ENCODE measurements around the gene SORCS1. TPM values are rescaled to one million over a fixed set of nuclear protein-coding genes. Genes with fewer than 3 reads are reported as not detected.

Gene SORCS1
- total and polyA plus RNA-seq, 2 of the 8 experiments (the other 6 are each of a cell fraction or from before 2014, with no cell fraction given) = 4.1 to 4.6 TPM

DNA sequence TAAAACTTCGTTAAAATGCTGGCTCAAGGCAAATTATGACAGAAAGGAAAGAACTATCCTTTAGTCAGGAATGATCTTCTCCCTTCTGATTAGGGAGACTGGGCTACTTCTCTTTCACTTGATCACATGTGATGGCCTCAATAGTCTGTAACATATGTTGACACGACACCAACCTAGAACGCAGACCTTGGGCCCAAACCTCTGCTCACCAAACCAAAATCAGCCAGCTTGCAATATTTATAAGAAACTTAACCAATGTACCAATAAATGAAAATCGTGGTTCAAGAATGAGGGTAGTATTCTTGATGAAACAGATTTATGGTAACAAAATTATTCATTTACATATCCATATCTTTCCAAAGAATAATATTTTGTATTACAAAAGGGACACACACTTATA lies 361.6 kb downstream of the SORCS1 start:
- Histone ChIP-seq H2AK5ac (ENCODE audit: low read depth, low read length) (no peak overlapping the region), H3K56ac (replicated peaks; ENCODE audit: insufficient read length, low read depth, low read length) (no peak overlapping the region), H3K9ac (replicated peaks in 1 of 4; ENCODE audit: extremely low read depth in 1 of 4, low read depth in 3 of 4, low read length in 3 of 4) (no peak overlapping the region), H3K4me2 (ENCODE audit: insufficient read depth in 1 of 2, low read depth in 2 of 2, low read length in 2 of 2) (no peak overlapping the region), H2BK5ac (ENCODE audit: low read depth, low read length) (no peak overlapping the region), H2AFZ (ENCODE audit: low read length) (no peak overlapping the region), H4K5ac (ENCODE audit: insufficient read length, low read depth, low read length) (no peak overlapping the region), H3K27me3 (replicated peaks in 1 of 4; ENCODE audit: control insufficient read depth in 3 of 4, extremely low read depth in 1 of 4, insufficient read depth in 3 of 4, low read length in 3 of 4) (no peaks in the 10 kb centered on the region), H3K4me1 (replicated peaks in 1 of 4; ENCODE audit: control insufficient read depth in 3 of 4, insufficient read depth in 4 of 4, low read length in 3 of 4) (peaks cover 0 to 6% (median 0%) of the 10 kb centered on the region in 4 experiments; a peak in 2 of 7 replicates), H3K79me1 (ENCODE audit: low read depth, low read length) (no peaks in the 10 kb centered on the region), H3K27ac (ENCODE audit: low read depth, low read length) (no peak overlapping the region), H4K91ac (replicated peaks; ENCODE audit: insufficient read length, low read length) (no peak overlapping the region), H3K4ac (replicated peaks; ENCODE audit: insufficient read length, low read depth, low read length) (no peak overlapping the region), H2BK12ac (ENCODE audit: low read depth, low read length) (no peak overlapping the region), H3K4me3 (ENCODE audit: extremely low read depth in 1 of 4, insufficient read depth in 2 of 4, low read depth in 3 of 4, low read length in 4 of 4) (no peak overlapping the region), H2BK120ac (replicated peaks; ENCODE audit: low read depth, low read length) (no peak overlapping the region), H3K23ac (ENCODE audit: insufficient read length) (no peak overlapping the region), H3K18ac (ENCODE audit: extremely low read depth, low read length) (no peak overlapping the region), H3K14ac (ENCODE audit: insufficient read length) (no peak overlapping the region), H3K36me3 (ENCODE audit: control insufficient read depth in 2 of 4, insufficient read depth in 4 of 4, low read length in 3 of 4) (no peaks in the 10 kb centered on the region), H2BK15ac (ENCODE audit: low read length) (no peak overlapping the region), H4K20me1 (replicated peaks in 1 of 2; ENCODE audit: control insufficient read depth in 1 of 2, insufficient read depth in 2 of 2, low read length in 2 of 2) (no peaks in the 10 kb centered on the region), H3K9me3 (ENCODE audit: insufficient read depth in 2 of 2, low read depth in 1 of 2, low read length in 1 of 2) (no peaks in the 10 kb centered on the region), H4K8ac (ENCODE audit: extremely low read depth, insufficient read depth, low read length) (no peak overlapping the region), H2BK20ac (ENCODE audit: low read length) (no peak overlapping the region), H3K23me2 (ENCODE audit: low read depth, low read length) (no peaks in the 10 kb centered on the region), H3K79me2 (ENCODE audit: control insufficient read depth in 1 of 2, insufficient read depth in 2 of 2, low read length in 2 of 2) (no peaks in the 10 kb centered on the region)
- FAIRE-seq (no peak), DNase-seq (ENCODE audit: low read depth in 1 of 2, low spot score in 2 of 2) (no peak)
- WGBS, 2 experiments (ENCODE audit: extremely low coverage in 1 of 2, insufficient coverage in 1 of 2, insufficient read length in 1 of 2, insufficient replicate concordance in 2 of 2, low coverage in 1 of 2, low lambda C conversion rate in 2 of 2, missing lambda C conversion rate in 1 of 2) = 93% methylated on average over 4 of the region's 4 CpGs; no CpG with 5 or more reads in 1 of the 2 experiments
- POLR2A ChIA-PET (ENCODE audit: partially characterized antibody) = no interaction called here
- CTCF ChIA-PET (ENCODE audit: partially characterized antibody) = no interaction called here
- TF ChIP-seq SP4 (IDR thresholded peaks at IDR 0.05; ENCODE audit: low read length) (no peak), SP1 (IDR thresholded peaks at IDR 0.05; ENCODE audit: low read depth, low read length) (no peak), SUZ12 (IDR thresholded peaks at IDR 0.05; ENCODE audit: low read length) (no peak), GTF2F1 (IDR thresholded peaks at IDR 0.05; ENCODE audit: borderline replicate concordance, low read depth, low read length) (no peak), KDM4A (IDR thresholded peaks at IDR 0.05; ENCODE audit: low read depth, low read length, severe bottlenecking) (no peak), NANOG (IDR thresholded peaks at IDR 0.05; ENCODE audit: insufficient read depth, low read depth, low read length, poor library complexity, severe bottlenecking) (no peak), JUN (IDR thresholded peaks at IDR 0.05; ENCODE audit: low read depth, low read length) (no peak), EGR1 (IDR thresholded peaks at IDR 0.05; ENCODE audit: borderline replicate concordance, low read depth, low read length) (no peak), FOSL1 (IDR thresholded peaks at IDR 0.05; ENCODE audit: insufficient read depth, low read depth, low read length) (no peak), CBX8 (IDR thresholded peaks at IDR 0.05; ENCODE audit: borderline replicate concordance, low read depth, low read length) (no peak), HDAC6 (IDR thresholded peaks at IDR 0.05; ENCODE audit: low read depth, low read length) (no peak), SIN3A (conservative IDR thresholded peaks at IDR 0.05 in 1 of 2, IDR thresholded peaks at IDR 0.05 in 1 of 2; ENCODE audit: low read depth in 1 of 2, low read length in 2 of 2) (no peak), BRCA1 (IDR thresholded peaks at IDR 0.05; ENCODE audit: low read depth, low read length) (no peak)
- TF ChIP-seq, protein P1, sequence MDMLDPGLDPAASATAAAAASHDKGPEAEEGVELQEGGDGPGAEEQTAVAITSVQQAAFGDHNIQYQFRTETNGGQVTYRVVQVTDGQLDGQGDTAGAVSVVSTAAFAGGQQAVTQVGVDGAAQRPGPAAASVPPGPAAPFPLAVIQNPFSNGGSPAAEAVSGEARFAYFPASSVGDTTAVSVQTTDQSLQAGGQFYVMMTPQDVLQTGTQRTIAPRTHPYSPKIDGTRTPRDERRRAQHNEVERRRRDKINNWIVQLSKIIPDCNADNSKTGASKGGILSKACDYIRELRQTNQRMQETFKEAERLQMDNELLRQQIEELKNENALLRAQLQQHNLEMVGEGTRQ (IDR thresholded peaks at IDR 0.05; ENCODE audit: low read length) = no peak
